Prostate gland (tissue), 2 donors: ENCODE results near the gene ALG14. TPM values are rescaled to one million over a fixed set of nuclear protein-coding genes. Genes with fewer than 3 reads are reported as not detected.

Experiments used
- DNase-seq: peaks from one replicate; pipeline ENCODE4 v3.0.0-alpha.2; 2019; ENCODE audit warnings: low spot score
- H3K27ac ChIP-seq, 2 donors: fragments of 200-600 bp; sonication (generic); 2 replicates each; pipeline ENCODE4 v1.5.1; 2017 to 2019
- H3K27me3 ChIP-seq: fragments of 200-600 bp; sonication (generic); replicated peaks from 2 replicates; pipeline ENCODE4 v1.5.1; 2019; ENCODE audit not compliant: insufficient read depth
- H3K36me3 ChIP-seq, 2 donors: fragments of 200-600 bp; sonication (generic); 1 replicate in 1 of 2; 2 replicates in 1 of 2; pipeline versions ENCODE4 v1.5.1 to v1.8.1; 2017 to 2019
- H3K4me1 ChIP-seq: fragments of 200-600 bp; sonication (generic); replicated peaks from 2 replicates; pipeline ENCODE4 v1.5.1; 2019
- H3K4me3 ChIP-seq, 2 donors: fragments of 200-600 bp; sonication (generic); 2 replicates each; pipeline ENCODE4 v1.5.1; 2017 to 2019
- H3K9me3 ChIP-seq: fragments of 200-600 bp; sonication (generic); 2 replicates; pipeline ENCODE4 v1.5.1; 2017
- POLR2A ChIP-seq: fragments of 450-650 bp; IDR thresholded peaks from one replicate; pipeline ENCODE4 v1.6.1; 2016; ENCODE audit warnings: antibody characterized with exemption, mild to moderate bottlenecking
- POLR2AphosphoS5 ChIP-seq: sonication (generic); formaldehyde crosslinking; IDR thresholded peaks from one replicate; pipeline ENCODE4 v1.6.1; 2017; ENCODE audit warnings: antibody characterized with exemption
- WGBS: methylation state at CpG from one replicate; pipeline ENCODE4 v1.1.5; 2018; 5-methylcytosine and 5-hydroxymethylcytosine counted together
- intact Hi-C: fragments of 100-400 bp; cut with DNase I; formaldehyde crosslinking; loops from one replicate; pipeline ENCODE4 v1.14.2; 2022
- total RNA-seq, 2 donors: library from RNA; depleted of rRNA; stranded (reverse); fragments of >200 nt; gene quantifications; one replicate each; pipeline ENCODE4 v1.1.0, GENCODE V29; 2016
- TF ChIP-seq, protein P1 (sequence below), 4 experiments: fragments of 200-600 bp in 2 of 4; fragments of 450-650 bp in 2 of 4; sonication (generic) in 2 of 4; IDR thresholded peaks; 1 replicate in 3 of 4; 2 replicates in 1 of 4; pipeline ENCODE4 v1.5.1; 2016 to 2019; ENCODE audit warnings: antibody characterized with exemption in 4 of 4, mild to moderate bottlenecking in 2 of 4, moderate library complexity in 2 of 4

ALG14 gene
- 1 to 10 TPM; 2.0 to 2.3 TPM for total RNA-seq

DNA sequence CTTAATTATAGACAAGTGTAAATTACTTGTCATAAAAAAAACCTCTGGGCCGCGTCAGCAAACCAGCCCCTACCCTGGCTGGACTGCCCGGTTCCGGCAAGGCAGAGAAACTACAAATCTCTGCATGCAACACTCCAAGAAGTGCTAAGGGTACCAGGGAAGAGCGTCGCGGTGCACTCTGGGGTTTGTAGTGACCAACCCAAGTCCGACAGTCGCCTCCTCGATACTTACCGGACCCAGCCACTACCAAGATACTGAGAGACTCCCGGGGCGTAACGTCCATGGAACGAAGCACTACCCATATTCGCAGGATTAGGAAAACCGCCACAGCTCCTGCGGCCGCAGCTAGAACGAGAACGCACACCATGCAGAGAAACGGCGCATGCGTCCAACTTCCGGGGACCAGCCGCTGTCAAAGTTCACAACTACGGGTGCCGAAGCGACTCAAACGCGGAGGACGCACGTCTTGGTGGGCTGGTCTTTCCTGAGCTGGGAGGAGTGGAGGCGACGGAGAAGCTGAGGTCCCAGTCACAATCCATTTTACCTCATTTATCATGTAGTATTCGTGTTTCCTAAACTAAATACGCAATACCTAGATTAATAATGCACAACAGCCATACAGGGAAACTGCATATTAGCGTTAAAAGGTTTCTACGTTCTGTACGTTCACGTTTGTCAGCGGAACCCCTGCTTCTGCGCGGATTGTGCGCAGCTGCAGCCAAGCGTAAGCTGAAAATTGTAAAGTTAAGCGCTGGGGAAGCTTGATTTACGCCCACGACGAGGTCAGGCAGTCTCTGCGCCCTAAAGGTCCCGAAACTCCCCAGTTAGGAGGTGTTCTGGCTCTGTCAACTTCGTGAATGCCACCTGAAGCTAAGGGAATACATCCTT, at the start of gene ALG14:
TSS of gene ALG14 (minus strand) at position 420 of the 888 bp plus-strand sequence. CDS start at position 367, 53 bp downstream.
- intact Hi-C loops, result loop anchor here (2.0 kb wide), 2 partner anchors 44 to 162 kb away; partner anchors contain the start of genes RWDD3 and TLCD4
- TF ChIP-seq, protein P1, sequence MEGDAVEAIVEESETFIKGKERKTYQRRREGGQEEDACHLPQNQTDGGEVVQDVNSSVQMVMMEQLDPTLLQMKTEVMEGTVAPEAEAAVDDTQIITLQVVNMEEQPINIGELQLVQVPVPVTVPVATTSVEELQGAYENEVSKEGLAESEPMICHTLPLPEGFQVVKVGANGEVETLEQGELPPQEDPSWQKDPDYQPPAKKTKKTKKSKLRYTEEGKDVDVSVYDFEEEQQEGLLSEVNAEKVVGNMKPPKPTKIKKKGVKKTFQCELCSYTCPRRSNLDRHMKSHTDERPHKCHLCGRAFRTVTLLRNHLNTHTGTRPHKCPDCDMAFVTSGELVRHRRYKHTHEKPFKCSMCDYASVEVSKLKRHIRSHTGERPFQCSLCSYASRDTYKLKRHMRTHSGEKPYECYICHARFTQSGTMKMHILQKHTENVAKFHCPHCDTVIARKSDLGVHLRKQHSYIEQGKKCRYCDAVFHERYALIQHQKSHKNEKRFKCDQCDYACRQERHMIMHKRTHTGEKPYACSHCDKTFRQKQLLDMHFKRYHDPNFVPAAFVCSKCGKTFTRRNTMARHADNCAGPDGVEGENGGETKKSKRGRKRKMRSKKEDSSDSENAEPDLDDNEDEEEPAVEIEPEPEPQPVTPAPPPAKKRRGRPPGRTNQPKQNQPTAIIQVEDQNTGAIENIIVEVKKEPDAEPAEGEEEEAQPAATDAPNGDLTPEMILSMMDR (IDR thresholded peaks at IDR 0.05), result peak in 1 of 4 experiments; percentile 11
- TF ChIP-seq POLR2A (peak; percentile 55), POLR2AphosphoS5 (peak; percentile 94)
- Histone ChIP-seq H3K27me3 (no peaks in the 10 kb centered on the region), H3K4me3 (peak within 1 kb of the TSS; percentile 68 to 71), H3K4me1 (no peaks in the 10 kb centered on the region), H3K36me3 (no peaks in the 10 kb centered on the region), H3K9me3 (no peaks in the 10 kb centered on the region), H3K27ac (peak within 1 kb of the TSS; percentile 92 to 94)
- under 1% methylated on average over 53 of the region's 53 CpGs for WGBS
- DNase-seq, result peak; percentile 93

- DNase-seq, result no peak
- 84% methylated on average over 8 of the region's 8 CpGs for WGBS
Measured at GRCh38 chr1:95122151-95122697, 49.5 kb upstream of the ALG14 start.

GRCh38 chr1:95119273-95119672, 46.5 kb upstream of the ALG14 start:
- Histone ChIP-seq H3K27ac (no peak overlapping the region), H3K4me3 (no peak overlapping the region), H3K9me3 (no peaks in the 10 kb centered on the region), H3K27me3 (no peaks in the 10 kb centered on the region), H3K4me1 (no peaks in the 10 kb centered on the region), H3K36me3 (no peaks in the 10 kb centered on the region)
- no peak for TF ChIP-seq POLR2AphosphoS5
- TF ChIP-seq POLR2A, result no peak
- TF ChIP-seq, protein P1 (IDR thresholded peaks at IDR 0.05), result no peak
- no peak for DNase-seq
- intact Hi-C loops, result no loop called here

More at GRCh38 chr1:95122151-95122697, 49.5 kb upstream of the ALG14 start:
- Histone ChIP-seq H3K4me1 (no peaks in the 10 kb centered on the region), H3K9me3 (no peaks in the 10 kb centered on the region), H3K36me3 (no peaks in the 10 kb centered on the region), H3K27me3 (no peaks in the 10 kb centered on the region), H3K4me3 (no peak overlapping the region), H3K27ac (no peak overlapping the region)
- TF ChIP-seq, protein P1 (IDR thresholded peaks at IDR 0.05), result no peak
- TF ChIP-seq POLR2AphosphoS5 (no peak), POLR2A (no peak)
- intact Hi-C loops, result no loop called here

DNA sequence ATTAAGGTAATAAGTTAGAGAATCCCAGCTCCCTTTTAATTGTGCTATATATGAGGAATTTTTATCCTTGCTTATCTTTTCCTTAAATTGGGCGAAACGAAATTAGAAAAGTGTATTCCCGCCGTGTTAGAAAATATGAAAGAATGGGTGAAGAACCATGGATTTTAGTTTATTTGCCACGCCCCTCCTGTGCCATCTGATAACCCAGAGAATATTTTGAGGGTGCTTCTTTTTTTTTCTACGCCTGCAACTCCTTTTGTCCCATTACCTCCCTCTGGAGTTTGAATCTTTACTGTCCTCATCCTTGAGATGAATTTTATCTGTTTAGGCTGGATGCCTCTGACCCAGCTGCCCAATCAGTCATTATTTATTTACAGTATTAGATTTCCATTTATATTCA, 46.0 kb upstream of the ALG14 start:
- no peak overlapping the region for H3K4me3 ChIP-seq
- no peaks in the 10 kb centered on the region for H3K36me3 ChIP-seq
- no peak for TF ChIP-seq POLR2AphosphoS5
- TF ChIP-seq, protein P1 (IDR thresholded peaks at IDR 0.05), result no peak
- TF ChIP-seq POLR2A, result no peak
- WGBS, result 95% methylated on average over 6 of the region's 6 CpGs
- no peak overlapping the region for H3K27ac ChIP-seq
- intact Hi-C loops, result no loop called here
- H3K4me1 ChIP-seq, result no peaks in the 10 kb centered on the region
- no peaks in the 10 kb centered on the region for H3K9me3 ChIP-seq
- no peaks in the 10 kb centered on the region for H3K27me3 ChIP-seq
- DNase-seq, result no peak
